Measurements from ENCODE around the gene ELMOD1. TPM values are rescaled to one million over a fixed set of nuclear protein-coding genes. Genes with fewer than 3 reads are reported as not detected.

The ELMOD1 gene
- total and polyA plus RNA-seq, 4 donors = 0.14 to 0.42 TPM; not detected in 2

GRCh38 chr11:107695446-107695845 lies 104.5 kb downstream of the ELMOD1 start:
- no peak for DNase-seq (ENCODE audit: low spot score)
- H3K27ac ChIP-seq (ENCODE audit: low read depth in 1 of 2, low read length in 2 of 2) = no peak overlapping the region
- TF ChIP-seq RAD21 (IDR thresholded peaks at IDR 0.05) (no peak), MAX (IDR thresholded peaks at IDR 0.05) (no peak), GABPA (IDR thresholded peaks at IDR 0.05 in 1 of 2, conservative IDR thresholded peaks at IDR 0.05 in 1 of 2) (no peak), HNF4G (IDR thresholded peaks at IDR 0.05) (no peak), YY1 (IDR thresholded peaks at IDR 0.05) (no peak), ATF3 (IDR thresholded peaks at IDR 0.05) (no peak), NR2F2 (IDR thresholded peaks at IDR 0.05) (no peak), RXRA (IDR thresholded peaks at IDR 0.05) (no peak), JUND (IDR thresholded peaks at IDR 0.05) (no peak), FOXA1 (IDR thresholded peaks at IDR 0.05) (no peak), SP1 (IDR thresholded peaks at IDR 0.05) (no peak), TAF1 (conservative IDR thresholded peaks at IDR 0.05) (no peak)
- H3K4me1 ChIP-seq (ENCODE audit: control insufficient read depth in 4 of 4, insufficient read depth in 4 of 4, low read length in 3 of 4) = no peaks in the 10 kb centered on the region
- H3K9ac ChIP-seq (ENCODE audit: low read depth in 1 of 2, low read length in 2 of 2) = no peak overlapping the region
- H3K36me3 ChIP-seq (ENCODE audit: control insufficient read depth in 4 of 4, insufficient read depth in 3 of 4, low read depth in 1 of 4, low read length in 3 of 4) = no peaks in the 10 kb centered on the region
- 59% methylated on average over 1 of the region's 1 CpG for WGBS
- no peaks in the 10 kb centered on the region for H3K9me3 ChIP-seq (ENCODE audit: control insufficient read depth in 4 of 4, low read length in 3 of 4)
- peaks cover 0 to 8% (median under 1%) of the 10 kb centered on the region in 4 donors for H3K27me3 ChIP-seq (ENCODE audit: control insufficient read depth in 4 of 4, insufficient read depth in 4 of 4, low read length in 3 of 4)
- H3K4me3 ChIP-seq (ENCODE audit: low read depth in 1 of 3, low read length in 3 of 3) = no peak overlapping the region

DNA sequence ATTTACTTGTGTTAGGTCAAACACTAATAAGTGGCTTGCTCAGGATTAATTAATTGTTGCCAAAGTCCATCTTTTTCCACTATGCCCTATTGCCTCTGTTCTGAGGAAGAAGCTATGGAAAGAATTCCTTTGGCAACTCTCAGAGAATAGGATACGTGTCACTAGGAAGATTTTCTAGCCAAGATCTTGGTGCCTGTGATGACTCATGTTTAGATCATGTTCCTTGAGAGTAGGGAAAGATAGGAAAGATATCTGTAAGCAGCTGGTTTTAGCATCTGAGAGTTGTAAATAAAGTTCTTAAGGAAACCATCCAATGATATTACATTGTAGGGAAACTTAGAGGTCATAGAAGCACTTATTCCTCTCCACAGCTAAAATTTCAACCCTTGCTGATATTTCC lies 105.2 kb downstream of the ELMOD1 start:
- WGBS = 49% methylated on average over 1 of the region's 1 CpG
- DNase-seq (ENCODE audit: low spot score) = no peak
- Histone ChIP-seq H3K9ac (ENCODE audit: low read depth in 1 of 2, low read length in 2 of 2) (no peak overlapping the region), H3K27me3 (ENCODE audit: control insufficient read depth in 4 of 4, insufficient read depth in 4 of 4, low read length in 3 of 4) (peaks cover 0 to 8% (median under 1%) of the 10 kb centered on the region in 4 donors), H3K36me3 (ENCODE audit: control insufficient read depth in 4 of 4, insufficient read depth in 3 of 4, low read depth in 1 of 4, low read length in 3 of 4) (no peaks in the 10 kb centered on the region), H3K4me3 (ENCODE audit: low read depth in 1 of 3, low read length in 3 of 3) (no peak overlapping the region), H3K4me1 (ENCODE audit: control insufficient read depth in 4 of 4, insufficient read depth in 4 of 4, low read length in 3 of 4) (no peaks in the 10 kb centered on the region), H3K9me3 (ENCODE audit: control insufficient read depth in 4 of 4, low read length in 3 of 4) (no peaks in the 10 kb centered on the region), H3K27ac (ENCODE audit: low read depth in 1 of 2, low read length in 2 of 2) (no peak overlapping the region)
- TF ChIP-seq YY1 (IDR thresholded peaks at IDR 0.05) (no peak), JUND (IDR thresholded peaks at IDR 0.05) (peak in 1 of 2 donors; percentile 27)

- H3K4me3 ChIP-seq (ENCODE audit: low read depth in 1 of 3, low read length in 3 of 3) = no peak overlapping the region
- no peak overlapping the region for H3K27ac ChIP-seq (ENCODE audit: low read depth in 1 of 2, low read length in 2 of 2)
- no peak for TF ChIP-seq MAX (IDR thresholded peaks at IDR 0.05)
- TF ChIP-seq ATF3 (IDR thresholded peaks at IDR 0.05) = no peak
- no peak for TF ChIP-seq GABPA (IDR thresholded peaks at IDR 0.05 in 1 of 2, conservative IDR thresholded peaks at IDR 0.05 in 1 of 2)
- peaks cover 0 to 8% (median 0%) of the 10 kb centered on the region in 4 donors for H3K27me3 ChIP-seq (ENCODE audit: control insufficient read depth in 4 of 4, insufficient read depth in 4 of 4, low read length in 3 of 4)
- no peak for DNase-seq (ENCODE audit: low spot score)
- H3K36me3 ChIP-seq (ENCODE audit: control insufficient read depth in 4 of 4, insufficient read depth in 3 of 4, low read depth in 1 of 4, low read length in 3 of 4) = no peaks in the 10 kb centered on the region
- WGBS = 87% methylated on average over 6 of the region's 6 CpGs
- no peaks in the 10 kb centered on the region for H3K9me3 ChIP-seq (ENCODE audit: control insufficient read depth in 4 of 4, low read length in 3 of 4)
- no peaks in the 10 kb centered on the region for H3K4me1 ChIP-seq (ENCODE audit: control insufficient read depth in 4 of 4, insufficient read depth in 4 of 4, low read length in 3 of 4)
- H3K9ac ChIP-seq (ENCODE audit: low read depth in 1 of 2, low read length in 2 of 2) = no peak overlapping the region
Observed at GRCh38 chr11:107697291-107697690, 106.3 kb downstream of the ELMOD1 start.
